Right lobe of liver (tissue), 6 donors: Measurements from ENCODE around the gene UGT1A10. TPM values are rescaled to one million over a fixed set of nuclear protein-coding genes. Genes with fewer than 3 reads are reported as not detected.
"Not testable (repeated sequence)": the region's sequence is repeated elsewhere in the genome, so short reads cannot be mapped to it uniquely, and the experiment has no call there.

Experiments
- ATAC-seq, 4 donors: fragments of 200-7000 bp; cut with Tn5 transposase; one replicate each; pipeline ENCODE4 v1.9.1; 2020; ENCODE audit warnings: mild to moderate bottlenecking in 4 of 4, moderate library complexity in 4 of 4
- DNase-seq, 3 donors: peaks; one replicate each; pipeline ENCODE4 v3.0.0-alpha.2; 2020
- H3K27ac ChIP-seq, 3 donors: fragments of 200-600 bp; one replicate each; pipeline ENCODE4 v1.8.0; 2022
- H3K27me3 ChIP-seq, 2 donors: fragments of 200-600 bp; one replicate each; pipeline ENCODE4 v1.8.0; 2022
- H3K36me3 ChIP-seq, 4 donors: fragments of 200-600 bp; sonication (generic) in 1 of 4; one replicate each; pipeline versions ENCODE4 v1.5.1 to v1.8.0; 2017 to 2022; ENCODE audit warnings: control low read depth in 1 of 4
- H3K4me1 ChIP-seq, 4 donors: fragments of 200-600 bp; sonication (generic) in 1 of 4; one replicate each; pipeline versions ENCODE4 v1.5.1 to v1.8.0; 2017 to 2022; ENCODE audit warnings: control low read depth in 1 of 4
- H3K4me3 ChIP-seq, 3 donors: fragments of 200-600 bp; one replicate each; pipeline ENCODE4 v1.8.0; 2022
- H3K9me3 ChIP-seq, 4 donors: fragments of 200-600 bp; sonication (generic) in 1 of 4; one replicate each; pipeline versions ENCODE4 v1.5.1 to v1.8.0; 2017 to 2022; ENCODE audit warnings: control low read depth in 1 of 4
- CTCF ChIP-seq, 4 donors: fragments of 200-600 bp in 3 of 4; fragments of 450-650 bp in 1 of 4; IDR thresholded peaks; one replicate each; pipeline versions ENCODE4 v1.5.1 to v1.8.0; 2016 to 2022; ENCODE audit warnings: antibody characterized with exemption in 4 of 4, mild to moderate bottlenecking in 2 of 4
- POLR2A ChIP-seq: fragments of 450-650 bp; IDR thresholded peaks from one replicate; pipeline ENCODE4 v1.6.1; 2017; ENCODE audit warnings: antibody characterized with exemption, mild to moderate bottlenecking
- WGBS: methylation state at CpG from one replicate; pipeline ENCODE4 v1.1.6; 2018; ENCODE audit warnings: low coverage, low lambda C conversion rate; ENCODE audit not compliant: insufficient coverage; ENCODE audit errors: missing lambda C conversion rate; 5-methylcytosine and 5-hydroxymethylcytosine counted together
- intact Hi-C, 2 donors: fragments of 100-400 bp; cut with DNase I; formaldehyde crosslinking; loops; one replicate each; pipeline versions ENCODE4 v1.11.2 to v1.14.1; 2022
- total RNA-seq, 6 experiments: library from RNA; depleted of rRNA in 2 of 6; stranded (reverse); fragments of >200 nt in 2 of 6; fragmentation: NEBNext Ultra II Directional in 3 of 6; extraction: Animal tissue kit (Norgen Biotek cat#: 25700) in 3 of 6; gene quantifications; one replicate each; pipeline versions ENCODE4 v1.1.0 to v1.2.4, GENCODE V29; 2016 to 2023
- donor health status: DM: no; HTN: yes; CAD: no.
- donor health status: DM: no; HTN: no; CAD: no.
- donor health status: DM: no; HTN: no; CAD: no.
- donor health status: DM: no; HTN: yes; CAD: no.
- donor health status: DM: no; HTN: yes; CAD: no.

Gene UGT1A10
- total RNA-seq, 6 experiments from 2014 or later = 0.11 TPM; not detected in 5

- ATAC-seq (no peak), DNase-seq (no peak)
- H3K27me3 ChIP-seq = no peaks in the 10 kb centered on the region
- intact Hi-C loops = no loop called here
- WGBS = 61% methylated on average over 5 of the region's 5 CpGs
- H3K27ac ChIP-seq = no peak overlapping the region
- TF ChIP-seq POLR2A = no peak
- no peak overlapping the region for H3K4me3 ChIP-seq
- H3K36me3 ChIP-seq = no peaks in the 10 kb centered on the region
- H3K4me1 ChIP-seq = no peaks in the 10 kb centered on the region
- no peaks in the 10 kb centered on the region for H3K9me3 ChIP-seq
Observed at GRCh38 chr2:233638836-233639235, 2.6 kb downstream of the UGT1A10 start.

DNA sequence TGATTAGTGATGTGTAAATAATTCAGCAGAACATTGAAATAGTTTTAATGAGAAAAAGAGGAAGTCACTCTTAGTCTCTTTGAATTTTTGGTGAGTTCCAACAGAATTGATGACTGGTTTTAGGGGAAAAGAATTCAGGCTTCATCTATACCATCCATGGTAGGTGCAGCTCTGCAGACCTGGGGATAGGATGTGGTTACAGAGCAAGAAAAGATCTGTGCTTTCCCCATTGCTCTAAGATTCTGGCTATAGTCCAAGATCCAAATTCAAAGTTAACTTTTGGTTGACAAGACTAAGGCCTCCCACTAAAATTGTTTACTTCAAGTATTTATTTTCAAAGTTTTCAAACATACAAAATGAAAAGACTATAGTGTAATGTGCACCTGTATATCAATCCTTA, 3.6 kb downstream of the UGT1A10 start:
- TF ChIP-seq CTCF (IDR thresholded peaks at IDR 0.05) (no peak), POLR2A (no peak)
- no peak for ATAC-seq

GRCh38 chr2:233643128-233643527, 6.9 kb downstream of the UGT1A10 start:
- no CpG with 5 or more reads among the region's 1 CpG for WGBS
- DNase-seq = peak in 1 of 3 donors; percentile 26

More for the DNA sequence above, 3.6 kb downstream of the UGT1A10 start:
- Histone ChIP-seq H3K27ac (no peak overlapping the region), H3K4me3 (no peak overlapping the region), H3K27me3 (no peaks in the 10 kb centered on the region), H3K4me1 (no peaks in the 10 kb centered on the region), H3K36me3 (no peaks in the 10 kb centered on the region), H3K9me3 (no peaks in the 10 kb centered on the region)
- DNase-seq = no peak
- intact Hi-C loops = no loop called here

DNA sequence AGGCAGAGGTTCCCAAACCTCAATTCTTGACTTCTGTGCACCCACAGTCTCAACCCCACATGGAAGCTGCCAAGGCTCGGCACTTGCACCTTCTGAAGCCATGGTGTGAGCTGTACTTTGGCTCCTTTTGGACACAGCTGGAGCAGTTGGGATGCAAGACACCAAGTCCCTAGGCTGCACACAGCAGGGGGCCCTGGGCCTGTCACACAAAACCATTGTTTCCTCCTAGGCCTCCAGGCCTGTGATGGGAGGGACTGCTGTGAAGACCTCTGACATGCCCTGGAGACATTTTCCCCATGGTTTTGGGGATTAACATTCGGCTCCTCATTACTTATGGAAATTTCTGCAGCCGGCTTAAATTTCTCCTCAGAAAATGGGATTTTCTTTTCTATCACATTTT, 9.8 kb downstream of the UGT1A10 start:
- H3K27me3 ChIP-seq, H3K4me3 ChIP-seq, DNase-seq, H3K36me3 ChIP-seq, H3K27ac ChIP-seq, H3K4me1 ChIP-seq, H3K9me3 ChIP-seq, intact Hi-C loops, ATAC-seq: not testable (repeated sequence)
- 63% methylated on average over 3 of the region's 3 CpGs for WGBS

More at GRCh38 chr2:233643128-233643527, 6.9 kb downstream of the UGT1A10 start:
- Histone ChIP-seq H3K4me3 (no peak overlapping the region), H3K36me3 (no peaks in the 10 kb centered on the region), H3K27ac (no peak overlapping the region), H3K4me1 (no peaks in the 10 kb centered on the region), H3K27me3 (no peaks in the 10 kb centered on the region), H3K9me3 (no peaks in the 10 kb centered on the region)
- intact Hi-C loops = no loop called here
- ATAC-seq = peak; percentile 31 to 74 (median 50)
- no peak for TF ChIP-seq POLR2A
- TF ChIP-seq CTCF (IDR thresholded peaks at IDR 0.05) = peak in 3 of 4 donors; percentile 17 to 47 (median 33)

- no peaks in the 10 kb centered on the region for H3K4me1 ChIP-seq
- 73% methylated on average over 3 of the region's 4 CpGs for WGBS
- TF ChIP-seq CTCF (IDR thresholded peaks at IDR 0.05) (no peak), POLR2A (no peak)
- intact Hi-C loops = no loop called here
- H3K27ac ChIP-seq = no peak overlapping the region
- H3K36me3 ChIP-seq = no peaks in the 10 kb centered on the region
- DNase-seq (no peak), ATAC-seq (no peak)
- H3K9me3 ChIP-seq = no peaks in the 10 kb centered on the region
- H3K27me3 ChIP-seq = no peaks in the 10 kb centered on the region
- H3K4me3 ChIP-seq = no peak overlapping the region
Observed at GRCh38 chr2:233650981-233651380, 14.7 kb downstream of the UGT1A10 start.

DNA sequence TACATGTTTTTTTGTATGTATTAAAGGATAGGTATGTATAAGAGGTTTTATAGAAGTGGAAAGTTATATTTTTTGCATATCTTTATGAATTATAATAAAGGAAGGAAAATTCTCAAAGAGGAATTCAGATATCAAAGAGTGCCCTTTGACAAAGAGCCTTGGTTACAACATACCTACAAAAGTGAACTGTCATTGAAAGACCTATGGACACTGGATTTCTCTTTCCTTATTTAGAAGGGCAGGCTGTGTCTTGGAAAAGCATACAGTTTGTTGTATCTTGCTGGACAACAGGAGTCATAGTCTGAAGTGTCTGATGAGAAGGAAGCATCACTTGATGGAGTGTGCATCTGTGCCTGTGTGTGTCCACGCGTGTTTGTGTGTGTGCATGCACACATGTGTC, 15.2 kb downstream of the UGT1A10 start:
- intact Hi-C loops = no loop called here
- ATAC-seq (no peak), DNase-seq (no peak)

More for the DNA sequence above, 15.2 kb downstream of the UGT1A10 start:
- TF ChIP-seq POLR2A = no peak
- TF ChIP-seq CTCF (IDR thresholded peaks at IDR 0.05) = no peak
- no peak overlapping the region for H3K27ac ChIP-seq
- no peak overlapping the region for H3K4me3 ChIP-seq
- H3K9me3 ChIP-seq = no peaks in the 10 kb centered on the region
- no peaks in the 10 kb centered on the region for H3K4me1 ChIP-seq
- WGBS = 72% methylated on average over 2 of the region's 2 CpGs
- H3K36me3 ChIP-seq = no peaks in the 10 kb centered on the region
- H3K27me3 ChIP-seq = no peaks in the 10 kb centered on the region
